Stomach smooth muscle (tissue), 2 donors: Measurements from ENCODE around the gene CREB3.
A peak's percentile ranks its signal among the peaks of the same experiment; 100 is the strongest.

ENCODE experiments used
- H3K27ac ChIP-seq: one replicate; pipeline ENCODE4 v1.7.0; 2013; ENCODE audit warnings: mild to moderate bottlenecking, low read length, inconsistent platforms
- H3K27me3 ChIP-seq, 2 donors: one replicate each; pipeline ENCODE4 v1.7.0; 2013; ENCODE audit warnings: low read length in 2 of 2; ENCODE audit not compliant: insufficient read depth in 2 of 2, control insufficient read depth in 1 of 2
- H3K36me3 ChIP-seq, 2 donors: one replicate each; pipeline ENCODE4 v1.7.0; 2013; ENCODE audit warnings: low read length in 2 of 2; ENCODE audit not compliant: control insufficient read depth in 2 of 2, insufficient read depth in 2 of 2
- H3K4me1 ChIP-seq: one replicate; pipeline ENCODE4 v1.7.0; 2013; ENCODE audit warnings: low read length; ENCODE audit not compliant: control insufficient read depth, insufficient read depth
- H3K4me3 ChIP-seq, 2 donors: one replicate each; pipeline ENCODE4 v1.7.0; 2013; ENCODE audit warnings: low read length in 2 of 2
- H3K9ac ChIP-seq, 2 donors: one replicate each; pipeline ENCODE4 v1.7.0; 2013; ENCODE audit warnings: low read length in 2 of 2, mild to moderate bottlenecking in 1 of 2
- H3K9me3 ChIP-seq, 2 donors: one replicate each; pipeline ENCODE4 v1.7.0; 2013; ENCODE audit warnings: low read length in 2 of 2; ENCODE audit not compliant: control insufficient read depth in 2 of 2
- donor health status: healthy.
- donor health status: Pancreatic carcinoma.

Gene CREB3

GRCh38 chr9:35732185-35732799, at the start of gene CREB3, which contains the start of gene TLN1:
Gene CREB3, plus strand, starts transcription at chr9:35732666. Its CDS starts 107 bp downstream, at chr9:35732773.
Gene TLN1, minus strand, starts transcription at chr9:35732195. Its CDS starts 6,501 bp downstream, at chr9:35725694.
- Histone ChIP-seq H3K27me3 (no peaks in the 10 kb centered on the region), H3K4me1 (peaks cover 55% of the 10 kb centered on the region), H3K4me3 (peak within 1 kb of the TSS; percentile 95), H3K9ac (peak within 1 kb of the TSS; percentile 99 to 100), H3K9me3 (no peaks in the 10 kb centered on the region), H3K36me3 (peaks cover 25 to 26% of the 10 kb centered on the region in 2 donors), H3K27ac (peak within 1 kb of the TSS; percentile 99)

GRCh38 chr9:35683323-35683722, 49.1 kb upstream of the CREB3 start:
- H3K4me3 ChIP-seq = peak overlapping the region; percentile 92 to 95
- peak overlapping the region; percentile 72 to 86 for H3K9ac ChIP-seq
- no peaks in the 10 kb centered on the region for H3K27me3 ChIP-seq
- peaks cover 56% of the 10 kb centered on the region for H3K4me1 ChIP-seq
- H3K36me3 ChIP-seq = peaks cover 53 to 65% of the 10 kb centered on the region in 2 donors
- no peaks in the 10 kb centered on the region for H3K9me3 ChIP-seq
- peak overlapping the region; percentile 100 for H3K27ac ChIP-seq

GRCh38 chr9:35684921-35685320, 47.5 kb upstream of the CREB3 start:
- Histone ChIP-seq H3K36me3 (peaks cover 57 to 69% of the 10 kb centered on the region in 2 donors), H3K9ac (peak overlapping the region; percentile 72 to 86), H3K9me3 (no peaks in the 10 kb centered on the region), H3K27me3 (no peaks in the 10 kb centered on the region), H3K4me1 (peaks cover 59% of the 10 kb centered on the region), H3K27ac (peak overlapping the region; percentile 100), H3K4me3 (peak overlapping the region; percentile 92 to 95)

GRCh38 chr9:35685506-35685905, 47.0 kb upstream of the CREB3 start:
- H3K27me3 ChIP-seq = no peaks in the 10 kb centered on the region
- H3K27ac ChIP-seq = peak overlapping the region; percentile 100
- H3K9me3 ChIP-seq = no peaks in the 10 kb centered on the region
- H3K36me3 ChIP-seq = peaks cover 57 to 69% of the 10 kb centered on the region in 2 donors
- H3K4me1 ChIP-seq = peaks cover 53% of the 10 kb centered on the region
- H3K9ac ChIP-seq = peak overlapping the region; percentile 72 to 86
- H3K4me3 ChIP-seq = peak overlapping the region; percentile 92 to 95

- Histone ChIP-seq H3K9me3 (no peaks in the 10 kb centered on the region), H3K36me3 (peaks cover 57 to 67% of the 10 kb centered on the region in 2 donors), H3K27ac (peak overlapping the region; percentile 100), H3K4me3 (peak overlapping the region; percentile 92 to 95), H3K4me1 (peaks cover 53% of the 10 kb centered on the region), H3K9ac (peak overlapping the region; percentile 99), H3K27me3 (no peaks in the 10 kb centered on the region)
Measured at GRCh38 chr9:35686222-35687203, 46.0 kb upstream of the CREB3 start.

- H3K4me3 ChIP-seq = peak overlapping the region; percentile 92 to 95
- peaks cover 52% of the 10 kb centered on the region for H3K4me1 ChIP-seq
- H3K9ac ChIP-seq = peak overlapping the region; percentile 99
- peak overlapping the region; percentile 100 for H3K27ac ChIP-seq
- H3K36me3 ChIP-seq = peaks cover 50 to 61% of the 10 kb centered on the region in 2 donors
- H3K27me3 ChIP-seq = no peaks in the 10 kb centered on the region
- H3K9me3 ChIP-seq = no peaks in the 10 kb centered on the region
Measured at GRCh38 chr9:35687306-35687705, 45.2 kb upstream of the CREB3 start.

- Histone ChIP-seq H3K4me3 (peak overlapping the region; percentile 92 to 95), H3K36me3 (peaks cover 42 to 54% of the 10 kb centered on the region in 2 donors), H3K4me1 (peaks cover 44% of the 10 kb centered on the region), H3K9ac (peak overlapping the region; percentile 99), H3K27ac (peak overlapping the region; percentile 100), H3K9me3 (no peaks in the 10 kb centered on the region), H3K27me3 (no peaks in the 10 kb centered on the region)
Measured at GRCh38 chr9:35687972-35688557, 44.4 kb upstream of the CREB3 start.

GRCh38 chr9:35688558-35689541, 43.6 kb upstream of the CREB3 start:
- H3K27ac ChIP-seq = peak overlapping the region; percentile 100
- peaks cover 36% of the 10 kb centered on the region for H3K4me1 ChIP-seq
- H3K36me3 ChIP-seq = peaks cover 34 to 46% of the 10 kb centered on the region in 2 donors
- H3K4me3 ChIP-seq = peak overlapping the region; percentile 92 to 95
- no peaks in the 10 kb centered on the region for H3K9me3 ChIP-seq
- no peaks in the 10 kb centered on the region for H3K27me3 ChIP-seq
- peak overlapping the region; percentile 99 for H3K9ac ChIP-seq

GRCh38 chr9:35689542-35690293, 42.7 kb upstream of the CREB3 start, which contains the start of gene TPM2:
Gene TPM2, minus strand, starts transcription at chr9:35689925. Its CDS starts 108 bp downstream, at chr9:35689817.
- Histone ChIP-seq H3K9me3 (no peaks in the 10 kb centered on the region), H3K27me3 (no peaks in the 10 kb centered on the region), H3K4me1 (peaks cover 29% of the 10 kb centered on the region), H3K27ac (peak within 1 kb of the TSS; percentile 100), H3K9ac (peak within 1 kb of the TSS; percentile 99), H3K36me3 (peaks cover 28 to 37% of the 10 kb centered on the region in 2 donors), H3K4me3 (peak within 1 kb of the TSS; percentile 92 to 95)
